ENCODE measurements around the gene SLX4. TPM values are rescaled to one million over a fixed set of nuclear protein-coding genes. Genes with fewer than 3 reads are reported as not detected.

The SLX4 gene
- total and polyA plus RNA-seq, 2 experiments from 2014 or later, result 1.9 to 2.3 TPM

DNA sequence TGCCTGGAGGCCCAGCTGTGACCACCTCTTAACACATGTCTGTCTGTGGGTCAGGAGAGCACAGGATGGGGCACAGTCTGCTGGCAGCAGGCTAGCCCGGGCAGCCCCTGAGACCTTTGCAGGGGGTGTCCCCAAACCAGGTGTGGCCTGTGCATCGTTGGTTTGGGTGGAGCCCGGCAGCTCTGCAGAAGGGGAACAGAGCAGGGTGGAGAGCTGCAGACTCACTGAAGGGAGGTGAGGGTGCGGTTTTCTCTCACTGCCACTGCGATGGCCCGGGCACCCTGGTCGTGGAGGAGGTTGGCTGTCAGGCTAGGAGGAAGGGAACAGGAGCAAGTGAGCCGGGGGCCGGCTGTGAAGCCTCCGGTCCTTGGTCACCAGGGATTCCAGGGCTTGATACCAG lies 63.0 kb downstream of the SLX4 start:
- 54 to 68% methylated on average over 10 of the region's 10 CpGs for WGBS, 2 experiments (ENCODE audit: low coverage in 1 of 2, low lambda C conversion rate in 2 of 2, missing lambda C conversion rate in 2 of 2)
- H3K79me2 ChIP-seq (ENCODE audit: insufficient read depth), result no peaks in the 10 kb centered on the region
- in situ Hi-C loops (cut with MboI), result no loop called here
- H3K9me3 ChIP-seq (ENCODE audit: low read depth), result no peaks in the 10 kb centered on the region
- DNase-seq, result no peak
- H3K27me3 ChIP-seq (replicated peaks; ENCODE audit: insufficient read depth), result no peaks in the 10 kb centered on the region
- H3F3A ChIP-seq (ENCODE audit: insufficient read depth), result no peaks in the 10 kb centered on the region
- H3K4me3 ChIP-seq, result no peak overlapping the region
- H3K9ac ChIP-seq, result no peak overlapping the region
- no peaks in the 10 kb centered on the region for H3K36me3 ChIP-seq (ENCODE audit: low read depth)
- H4K20me1 ChIP-seq (ENCODE audit: insufficient read depth), result no peaks in the 10 kb centered on the region
- no peaks in the 10 kb centered on the region for H3K4me1 ChIP-seq (ENCODE audit: insufficient read depth)
- TF ChIP-seq EZH2phosphoT487 (IDR thresholded peaks at IDR 0.05; ENCODE audit: insufficient read depth, low read depth) (no peak), EZH2 (IDR thresholded peaks at IDR 0.05; ENCODE audit: insufficient read depth, poor library complexity, severe bottlenecking) (no peak)
- H3K4me2 ChIP-seq (ENCODE audit: unreplicated experiment), result no peak overlapping the region
- H3K27ac ChIP-seq, result no peak overlapping the region
- no peak overlapping the region for H2AFZ ChIP-seq
- no peaks in the 10 kb centered on the region for H3K9me2 ChIP-seq (ENCODE audit: insufficient read depth)

DNA sequence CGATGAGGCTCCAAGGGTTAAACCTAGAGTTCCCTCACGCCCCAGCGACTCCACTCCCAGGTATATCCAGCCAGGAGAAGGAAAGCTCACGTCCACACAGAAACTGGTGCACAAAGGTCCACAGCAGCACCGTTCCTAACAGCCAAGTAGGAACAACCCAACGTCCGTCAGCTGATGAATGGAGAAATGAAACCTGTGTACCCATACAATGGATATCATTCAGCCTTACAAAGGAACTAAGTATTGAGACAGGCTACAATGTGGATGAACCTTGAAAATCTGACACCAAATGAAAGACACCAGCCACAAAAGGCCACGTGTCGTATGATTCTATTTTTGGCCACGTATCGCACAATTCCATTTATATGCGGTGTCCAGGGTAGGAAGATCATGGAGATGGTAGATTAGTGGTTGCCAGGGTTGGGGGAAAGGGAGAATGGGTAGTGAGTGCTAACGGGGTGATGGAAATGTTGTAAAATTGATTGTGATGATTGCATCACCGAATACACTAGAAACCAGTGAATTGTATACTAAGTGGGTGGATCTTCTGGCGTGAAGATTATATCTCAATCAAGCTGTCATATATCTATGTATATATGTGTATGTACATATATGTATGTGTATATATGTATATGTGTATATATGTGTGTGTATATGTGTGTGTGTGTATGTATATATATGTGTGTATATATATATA lies 64.3 kb downstream of the SLX4 start:
- Histone ChIP-seq H3K9me3 (ENCODE audit: low read depth) (no peaks in the 10 kb centered on the region), H3K36me3 (ENCODE audit: low read depth) (no peaks in the 10 kb centered on the region), H3K4me3 (no peak overlapping the region), H3K4me2 (ENCODE audit: unreplicated experiment) (no peak overlapping the region), H2AFZ (no peak overlapping the region), H3F3A (ENCODE audit: insufficient read depth) (no peaks in the 10 kb centered on the region), H3K4me1 (ENCODE audit: insufficient read depth) (no peaks in the 10 kb centered on the region), H3K27me3 (replicated peaks; ENCODE audit: insufficient read depth) (no peaks in the 10 kb centered on the region), H3K27ac (no peak overlapping the region), H4K20me1 (ENCODE audit: insufficient read depth) (no peaks in the 10 kb centered on the region), H3K9me2 (ENCODE audit: insufficient read depth) (no peaks in the 10 kb centered on the region), H3K79me2 (ENCODE audit: insufficient read depth) (no peaks in the 10 kb centered on the region), H3K9ac (no peak overlapping the region)
- no peak for TF ChIP-seq EZH2 (IDR thresholded peaks at IDR 0.05; ENCODE audit: insufficient read depth, poor library complexity, severe bottlenecking)
- no peak for TF ChIP-seq EZH2phosphoT487 (IDR thresholded peaks at IDR 0.05; ENCODE audit: insufficient read depth, low read depth)
- WGBS, 2 experiments (ENCODE audit: low coverage in 1 of 2, low lambda C conversion rate in 2 of 2, missing lambda C conversion rate in 2 of 2), result 74 to 77% methylated on average over 15 of the region's 15 CpGs
- in situ Hi-C loops (cut with MboI), result no loop called here
- DNase-seq, result no peak

DNA sequence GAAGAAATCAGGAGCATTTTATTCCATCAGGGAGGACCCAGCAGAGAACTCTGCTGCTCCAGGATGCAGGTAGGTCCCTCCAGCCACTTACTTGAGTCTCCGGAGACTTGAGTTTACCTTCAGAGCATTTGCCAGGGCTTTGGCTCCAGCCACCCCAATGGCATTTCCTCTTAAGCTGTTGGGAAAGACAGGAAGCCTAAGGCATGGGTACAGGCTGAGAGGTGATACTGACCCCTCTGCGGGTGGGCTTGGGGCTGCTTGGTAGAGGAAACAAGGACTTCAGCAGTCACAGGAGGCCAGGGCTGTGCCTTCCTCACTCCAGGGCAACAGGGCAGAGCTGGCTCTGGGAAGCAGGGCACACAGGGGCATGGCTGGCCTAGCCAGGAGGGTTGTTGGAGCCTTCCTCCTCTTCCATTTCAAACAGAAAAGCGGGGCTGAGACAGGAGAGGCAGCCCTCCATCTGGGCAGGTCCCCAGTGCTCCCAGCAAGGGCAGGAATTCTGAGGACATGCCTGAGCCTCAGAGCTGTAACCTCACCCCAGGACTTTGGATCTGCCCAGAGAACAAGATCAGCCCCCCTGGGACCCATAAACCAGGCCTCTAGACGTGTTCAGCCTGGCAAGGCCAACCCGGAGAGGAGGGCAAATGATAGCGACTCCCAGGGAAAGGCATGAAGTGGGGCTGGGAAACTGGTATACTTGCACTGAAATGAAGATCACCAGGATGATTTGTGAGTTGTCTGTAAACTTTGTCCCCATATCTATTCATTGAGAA lies 68.6 kb downstream of the SLX4 start:
- in situ Hi-C loops (cut with MboI), result no loop called here
- H2AFZ ChIP-seq, result no peak overlapping the region
- H4K20me1 ChIP-seq (ENCODE audit: insufficient read depth), result no peaks in the 10 kb centered on the region
- 81 to 84% methylated on average over 6 of the region's 6 CpGs for WGBS, 2 experiments (ENCODE audit: low coverage in 1 of 2, low lambda C conversion rate in 2 of 2, missing lambda C conversion rate in 2 of 2)
- no peak overlapping the region for H3K4me2 ChIP-seq (ENCODE audit: unreplicated experiment)
- H3K4me3 ChIP-seq, result no peak overlapping the region
- H3K9ac ChIP-seq, result no peak overlapping the region
- no peak for DNase-seq
- no peak for TF ChIP-seq EZH2phosphoT487 (IDR thresholded peaks at IDR 0.05; ENCODE audit: insufficient read depth, low read depth)
- TF ChIP-seq EZH2 (IDR thresholded peaks at IDR 0.05; ENCODE audit: insufficient read depth, poor library complexity, severe bottlenecking), result no peak
- H3K9me3 ChIP-seq (ENCODE audit: low read depth), result no peaks in the 10 kb centered on the region
- H3F3A ChIP-seq (ENCODE audit: insufficient read depth), result no peaks in the 10 kb centered on the region
- no peaks in the 10 kb centered on the region for H3K79me2 ChIP-seq (ENCODE audit: insufficient read depth)
- no peaks in the 10 kb centered on the region for H3K4me1 ChIP-seq (ENCODE audit: insufficient read depth)
- H3K36me3 ChIP-seq (ENCODE audit: low read depth), result no peaks in the 10 kb centered on the region
- no peaks in the 10 kb centered on the region for H3K9me2 ChIP-seq (ENCODE audit: insufficient read depth)
- H3K27ac ChIP-seq, result no peak overlapping the region
- H3K27me3 ChIP-seq (replicated peaks; ENCODE audit: insufficient read depth), result no peaks in the 10 kb centered on the region

DNA sequence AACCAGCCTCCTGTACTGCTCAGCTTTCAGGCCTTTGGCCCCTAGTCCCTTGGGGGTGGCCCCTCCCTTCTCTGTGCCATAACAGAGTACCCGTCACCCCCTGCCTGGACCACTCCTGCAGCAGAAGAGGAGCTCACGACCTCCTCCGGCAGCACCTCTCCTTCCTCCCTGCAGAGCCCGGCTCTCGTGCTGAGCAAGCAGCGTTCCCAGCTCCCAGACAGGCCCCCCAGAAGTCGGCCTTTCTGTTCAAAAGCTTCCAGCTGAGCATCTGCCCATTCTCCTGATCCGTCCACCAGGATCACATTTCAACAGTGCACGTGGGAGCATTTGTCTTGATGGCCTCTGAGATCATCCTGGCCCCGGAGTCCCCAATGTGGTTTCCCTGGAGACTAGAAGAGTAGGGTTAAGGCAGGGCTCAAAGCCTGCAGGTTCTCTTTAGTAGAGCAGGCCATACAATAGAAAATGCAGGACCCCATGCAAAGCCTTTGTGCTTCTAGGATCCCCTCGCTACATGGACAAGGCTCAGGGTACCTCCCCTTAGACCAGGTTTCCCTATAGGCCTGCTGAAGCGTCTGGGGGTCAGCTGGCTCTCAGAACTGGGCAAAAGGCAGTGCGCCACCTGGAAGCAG lies 69.8 kb downstream of the SLX4 start:
- WGBS, 2 experiments (ENCODE audit: low coverage in 1 of 2, low lambda C conversion rate in 2 of 2, missing lambda C conversion rate in 2 of 2), result 87 to 90% methylated on average over 13 of the region's 13 CpGs
- TF ChIP-seq EZH2 (IDR thresholded peaks at IDR 0.05; ENCODE audit: insufficient read depth, poor library complexity, severe bottlenecking) (no peak), EZH2phosphoT487 (IDR thresholded peaks at IDR 0.05; ENCODE audit: insufficient read depth, low read depth) (no peak)
- Histone ChIP-seq H3K27me3 (replicated peaks; ENCODE audit: insufficient read depth) (no peaks in the 10 kb centered on the region), H3K4me3 (no peak overlapping the region), H3K9me3 (ENCODE audit: low read depth) (no peaks in the 10 kb centered on the region), H3K4me2 (ENCODE audit: unreplicated experiment) (no peak overlapping the region), H3K36me3 (ENCODE audit: low read depth) (no peaks in the 10 kb centered on the region), H3K4me1 (ENCODE audit: insufficient read depth) (peaks cover 4% of the 10 kb centered on the region; the same call in 1 of the 2 replicates), H3K79me2 (ENCODE audit: insufficient read depth) (no peaks in the 10 kb centered on the region), H3K9me2 (ENCODE audit: insufficient read depth) (no peaks in the 10 kb centered on the region), H3K9ac (no peak overlapping the region), H4K20me1 (ENCODE audit: insufficient read depth) (no peaks in the 10 kb centered on the region), H3F3A (ENCODE audit: insufficient read depth) (0 out of 2 replicates have a peak, but pooled peaks cover 3% of the 10 kb centered on the region), H3K27ac (no peak overlapping the region), H2AFZ (no peak overlapping the region)
- in situ Hi-C loops (cut with MboI), result no loop called here
- DNase-seq, result no peak

Measured in GM23248 (cell line).